GM13976 (cell line): Measurements from ENCODE around the gene KIAA0232.

ENCODE experiments used
- DNase-seq: peaks from one replicate; pipeline ENCODE4 v3.0.0; 2012; ENCODE audit warnings: low spot score
- CTCF ChIP-seq: IDR thresholded peaks from 2 replicates; pipeline ENCODE4 v1.5.1; 2012; ENCODE audit warnings: borderline replicate concordance, mild to moderate bottlenecking; ENCODE audit not compliant: insufficient read depth; ENCODE audit errors: extremely low read depth, missing control alignments, control extremely low read depth
- in situ Hi-C: fragments of 300-500 bp; cut with MboI; formaldehyde crosslinking; loops from one replicate; pipeline ENCODE4 v1.12.0; 2022; ENCODE audit warnings: low sequenced_read_pairs, mixed read lengths, inconsistent platforms; ENCODE audit not compliant: unreplicated experiment

KIAA0232 gene

GRCh38 chr4:6765703-6766102 lies 16.8 kb upstream of the KIAA0232 start:
- no peak for TF ChIP-seq CTCF
- in situ Hi-C loops: no loop called here
- DNase-seq: no peak

- TF ChIP-seq CTCF: no peak
- in situ Hi-C loops: no loop called here
- no peak for DNase-seq
These were observed 15.2 kb upstream of the KIAA0232 start for GRCh38 chr4:6767386-6767747.

GRCh38 chr4:6767748-6768538 lies 14.6 kb upstream of the KIAA0232 start:
- in situ Hi-C loops: no loop called here
- DNase-seq: no peak
- TF ChIP-seq CTCF: no peak

GRCh38 chr4:6768539-6768905 lies 14.0 kb upstream of the KIAA0232 start:
- DNase-seq: no peak
- TF ChIP-seq CTCF: no peak
- in situ Hi-C loops: no loop called here

- DNase-seq: no peak
- no peak for TF ChIP-seq CTCF
- in situ Hi-C loops: no loop called here
These were observed 13.1 kb upstream of the KIAA0232 start for GRCh38 chr4:6769233-6769988.

- in situ Hi-C loops: no loop called here
- no peak for DNase-seq
- no peak for TF ChIP-seq CTCF
These were observed 12.5 kb upstream of the KIAA0232 start for GRCh38 chr4:6769989-6770420.
